H9 (cell line): ENCODE measurements around the gene CDK14. TPM values are rescaled to one million over a fixed set of nuclear protein-coding genes. Genes with fewer than 3 reads are reported as not detected.

Experiments
- DNase-seq: peaks from one replicate; pipeline ENCODE4 v3.0.0-alpha.2; 2017
- H2AFZ ChIP-seq: one replicate; pipeline ENCODE4 v1.6.1; 2013; ENCODE audit warnings: mild to moderate bottlenecking, low read length, control low read depth, moderate library complexity
- H2AK5ac ChIP-seq: 2 replicates; pipeline ENCODE4 v1.6.1; 2013; ENCODE audit warnings: low read length, control low read depth, mixed read lengths; ENCODE audit not compliant: insufficient read length
- H2BK120ac ChIP-seq: one replicate; pipeline ENCODE4 v1.6.1; 2013; ENCODE audit warnings: low read depth, mild to moderate bottlenecking, low read length, control low read depth, inconsistent platforms; ENCODE audit not compliant: poor library complexity, severe bottlenecking
- H2BK12ac ChIP-seq: 2 replicates; pipeline ENCODE4 v1.6.1; 2013; ENCODE audit warnings: low read length, control low read depth, mixed read lengths, low read depth; ENCODE audit not compliant: insufficient read length
- H2BK15ac ChIP-seq: 2 replicates; pipeline ENCODE4 v1.6.1; 2013; ENCODE audit warnings: low read depth, low read length, control low read depth
- H2BK20ac ChIP-seq: one replicate; pipeline ENCODE4 v1.6.1; 2013; ENCODE audit warnings: low read depth, mild to moderate bottlenecking, low read length, control low read depth, inconsistent platforms; ENCODE audit not compliant: poor library complexity, severe bottlenecking
- H2BK5ac ChIP-seq: 2 replicates; pipeline ENCODE4 v1.6.1; 2013; ENCODE audit warnings: low read length, control low read depth, mixed read lengths; ENCODE audit not compliant: insufficient read length
- H3K14ac ChIP-seq: 2 replicates; pipeline ENCODE4 v1.6.1; 2013; ENCODE audit warnings: low read length, control low read depth; ENCODE audit not compliant: insufficient read depth
- H3K18ac ChIP-seq: 2 replicates; pipeline ENCODE4 v1.6.1; 2013; ENCODE audit warnings: low read depth, mild to moderate bottlenecking, mixed read lengths, low read length, control low read depth; ENCODE audit not compliant: insufficient read length
- H3K23ac ChIP-seq: 2 replicates; pipeline ENCODE4 v1.6.1; 2013; ENCODE audit warnings: low read length, control low read depth, mixed read lengths, low read depth; ENCODE audit not compliant: insufficient read length
- H3K23me2 ChIP-seq: 2 replicates; pipeline ENCODE4 v1.6.1; 2013; ENCODE audit warnings: low read depth, mild to moderate bottlenecking, mixed read lengths, low read length, control low read depth; ENCODE audit not compliant: insufficient read length, poor library complexity, severe bottlenecking
- H3K27ac ChIP-seq: 2 replicates; pipeline ENCODE4 v1.5.1; 2013; ENCODE audit warnings: low read length, control low read depth, mixed read lengths, low read depth; ENCODE audit not compliant: insufficient read length
- H3K27me3 ChIP-seq: 2 replicates; pipeline ENCODE4 v1.6.1; 2013; ENCODE audit warnings: low read length, control low read depth, inconsistent platforms; ENCODE audit not compliant: insufficient read depth
- H3K4ac ChIP-seq: 2 replicates; pipeline ENCODE4 v1.6.1; 2013; ENCODE audit warnings: low read depth, mild to moderate bottlenecking, control low read depth, inconsistent platforms, low read length, moderate library complexity
- H3K4me1 ChIP-seq: 2 replicates; pipeline ENCODE4 v1.6.1; 2013; ENCODE audit warnings: low read length, control low read depth, inconsistent platforms; ENCODE audit not compliant: insufficient read depth
- H3K4me2 ChIP-seq: 2 replicates; pipeline ENCODE4 v1.6.1; 2013; ENCODE audit warnings: low read length, control low read depth, mixed read lengths; ENCODE audit not compliant: insufficient read length, insufficient read depth
- H3K56ac ChIP-seq: 2 replicates; pipeline ENCODE4 v1.6.1; 2013; ENCODE audit warnings: low read depth, mild to moderate bottlenecking, mixed read lengths, low read length, control low read depth; ENCODE audit not compliant: insufficient read length
- H3K79me1 ChIP-seq: 2 replicates; pipeline ENCODE4 v1.6.1; 2013; ENCODE audit warnings: low read depth, mild to moderate bottlenecking, moderate library complexity, low read length, control low read depth, inconsistent platforms; ENCODE audit not compliant: insufficient read depth, poor library complexity, severe bottlenecking
- H3K79me2 ChIP-seq: 2 replicates; pipeline ENCODE4 v1.6.1; 2013; ENCODE audit warnings: low read length, control low read depth, inconsistent platforms; ENCODE audit not compliant: insufficient read depth
- H3K9ac ChIP-seq: 2 replicates; pipeline ENCODE4 v1.6.1; 2013; ENCODE audit warnings: low read length, control low read depth, mixed read lengths; ENCODE audit not compliant: insufficient read length; ENCODE audit errors: extremely low read depth
- H3K9me3 ChIP-seq: one replicate; pipeline ENCODE4 v1.6.1; 2013; ENCODE audit warnings: low read depth, low read length, inconsistent platforms; ENCODE audit not compliant: control insufficient read depth
- H3T11ph ChIP-seq: one replicate; pipeline ENCODE4 v1.6.1; 2013; ENCODE audit warnings: mild to moderate bottlenecking, low read length, control low read depth, inconsistent platforms
- H4K20me1 ChIP-seq: one replicate; pipeline ENCODE4 v1.6.1; 2013; ENCODE audit not compliant: control insufficient read depth, insufficient read length, insufficient read depth
- H4K5ac ChIP-seq: 2 replicates; pipeline ENCODE4 v1.6.1; 2013; ENCODE audit warnings: low read depth, mild to moderate bottlenecking, mixed read lengths, low read length, control low read depth; ENCODE audit not compliant: insufficient read length
- H4K8ac ChIP-seq: replicated peaks from 2 replicates; pipeline ENCODE4 v1.6.1; 2013; ENCODE audit warnings: low read length, control low read depth, mixed read lengths, low read depth; ENCODE audit not compliant: insufficient read length
- H4K91ac ChIP-seq: 2 replicates; pipeline ENCODE4 v1.6.1; 2013; ENCODE audit warnings: low read depth, mild to moderate bottlenecking, moderate library complexity, mixed read lengths, low read length, control low read depth; ENCODE audit not compliant: insufficient read length
- H3K27ac Mint-ChIP-seq, 3 experiments: 2 replicates in 2 of 3; 3 replicates in 1 of 3; pipeline ENCODE4 v1.8.0; 2020 to 2021; ENCODE audit warnings: mixed read lengths in 3 of 3, mild to moderate bottlenecking in 1 of 3, moderate library complexity in 1 of 3
- H3K27me3 Mint-ChIP-seq: 2 replicates; pipeline ENCODE4 v1.8.0; 2021; ENCODE audit warnings: low read depth, mild to moderate bottlenecking, moderate library complexity, mixed read lengths
- H3K36me3 Mint-ChIP-seq, 3 experiments: 2 replicates in 2 of 3; 3 replicates in 1 of 3; pipeline ENCODE4 v1.8.0; 2020 to 2021; ENCODE audit warnings: low read depth in 3 of 3, mixed read lengths in 3 of 3; ENCODE audit not compliant: insufficient read depth in 1 of 3
- H3K4me1 Mint-ChIP-seq, 2 experiments: 2 replicates each; pipeline ENCODE4 v1.8.0; 2020; ENCODE audit warnings: mixed read lengths in 2 of 2
- H3K4me3 Mint-ChIP-seq, 2 experiments: 2 replicates in 1 of 2; 3 replicates in 1 of 2; pipeline ENCODE4 v1.8.0; 2020 to 2021; ENCODE audit warnings: mild to moderate bottlenecking in 2 of 2, mixed read lengths in 2 of 2, moderate library complexity in 1 of 2
- H3K9me3 Mint-ChIP-seq, 2 experiments: 2 replicates in 1 of 2; 3 replicates in 1 of 2; pipeline ENCODE4 v1.8.0; 2020; ENCODE audit warnings: mild to moderate bottlenecking in 2 of 2, mixed read lengths in 2 of 2, moderate library complexity in 1 of 2
- WGBS: extraction: QIAGEN DNeasy Blood & Tissue Kit; methylation state at CpG from one replicate; pipeline ENCODE4 v1.1.7; 2013; ENCODE audit warnings: missing lambda C conversion rate, low lambda C conversion rate, mixed read lengths; ENCODE audit not compliant: insufficient read length; ENCODE audit errors: extremely low coverage; 5-methylcytosine and 5-hydroxymethylcytosine counted together
- total RNA-seq: library from RNA; stranded (reverse); gene quantifications from 2 replicates; pipeline ENCODE4 v1.2.1, GENCODE V29; 2021
- TF ChIP-seq, protein P1 (sequence below): fragments of 200-600 bp; sonication (generic); conservative IDR thresholded peaks from 3 replicates; pipeline ENCODE4 v1.8.0; 2021; ENCODE audit warnings: antibody characterized with exemption, mild to moderate bottlenecking

CDK14 gene
- total RNA-seq, 1 experiment from 2014 or later, result 23.9 TPM

DNA sequence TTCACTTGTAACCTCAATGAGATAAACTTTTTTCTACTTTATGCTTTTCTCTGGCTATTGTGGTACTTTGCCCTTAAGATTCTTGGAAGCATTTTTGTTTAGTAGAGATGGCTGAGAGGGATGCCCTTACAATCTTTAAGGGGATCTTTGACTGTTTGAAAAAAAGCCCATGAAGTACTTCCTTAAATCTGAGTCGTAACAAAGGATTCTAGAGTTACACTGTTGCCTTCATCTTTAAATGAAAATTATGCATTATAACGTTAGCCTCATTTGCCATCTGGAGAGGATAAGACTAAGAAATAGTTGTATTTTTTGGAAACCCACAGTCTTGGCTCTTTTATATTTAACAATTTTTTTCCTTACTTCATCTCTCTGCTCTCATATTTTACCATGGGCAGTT lies 630.3 kb downstream of the CDK14 start:
- no peak overlapping the region for H3K27ac Mint-ChIP-seq
- no peak overlapping the region for H3K56ac ChIP-seq
- H4K91ac ChIP-seq, result no peak overlapping the region
- H2BK120ac ChIP-seq, result no peak overlapping the region
- no peaks in the 10 kb centered on the region for H3K27me3 ChIP-seq
- H3K4me2 ChIP-seq, result no peak overlapping the region
- H3K9me3 Mint-ChIP-seq, result peaks cover 6 to 8% of the 10 kb centered on the region in 2 experiments; a peak in 2 of 5 replicates
- no peaks in the 10 kb centered on the region for H3K4me1 ChIP-seq
- peaks cover 4% of the 10 kb centered on the region; the same call in 1 of the 2 replicates for H3K27me3 Mint-ChIP-seq
- no CpG with 5 or more reads among the region's 2 CpGs for WGBS
- no peaks in the 10 kb centered on the region for H3K79me1 ChIP-seq
- H2BK5ac ChIP-seq, result no peak overlapping the region
- TF ChIP-seq, protein P1, sequence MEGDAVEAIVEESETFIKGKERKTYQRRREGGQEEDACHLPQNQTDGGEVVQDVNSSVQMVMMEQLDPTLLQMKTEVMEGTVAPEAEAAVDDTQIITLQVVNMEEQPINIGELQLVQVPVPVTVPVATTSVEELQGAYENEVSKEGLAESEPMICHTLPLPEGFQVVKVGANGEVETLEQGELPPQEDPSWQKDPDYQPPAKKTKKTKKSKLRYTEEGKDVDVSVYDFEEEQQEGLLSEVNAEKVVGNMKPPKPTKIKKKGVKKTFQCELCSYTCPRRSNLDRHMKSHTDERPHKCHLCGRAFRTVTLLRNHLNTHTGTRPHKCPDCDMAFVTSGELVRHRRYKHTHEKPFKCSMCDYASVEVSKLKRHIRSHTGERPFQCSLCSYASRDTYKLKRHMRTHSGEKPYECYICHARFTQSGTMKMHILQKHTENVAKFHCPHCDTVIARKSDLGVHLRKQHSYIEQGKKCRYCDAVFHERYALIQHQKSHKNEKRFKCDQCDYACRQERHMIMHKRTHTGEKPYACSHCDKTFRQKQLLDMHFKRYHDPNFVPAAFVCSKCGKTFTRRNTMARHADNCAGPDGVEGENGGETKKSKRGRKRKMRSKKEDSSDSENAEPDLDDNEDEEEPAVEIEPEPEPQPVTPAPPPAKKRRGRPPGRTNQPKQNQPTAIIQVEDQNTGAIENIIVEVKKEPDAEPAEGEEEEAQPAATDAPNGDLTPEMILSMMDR, result no peak
- H3K14ac ChIP-seq, result no peak overlapping the region
- no peak overlapping the region for H2BK20ac ChIP-seq
- no peak overlapping the region for H2BK12ac ChIP-seq
- no peak overlapping the region for H3K9ac ChIP-seq
- H3K4me1 Mint-ChIP-seq, result peaks cover 6 to 12% of the 10 kb centered on the region in 2 experiments
- no peaks in the 10 kb centered on the region for H4K20me1 ChIP-seq
- no peak overlapping the region for H3T11ph ChIP-seq
- DNase-seq, result no peak
- no peak overlapping the region for H4K5ac ChIP-seq
- no peak overlapping the region for H2BK15ac ChIP-seq
- H3K79me2 ChIP-seq, result no peaks in the 10 kb centered on the region
- H4K8ac ChIP-seq, result no peak overlapping the region
- peaks cover 0 to 4% (median 0%) of the 10 kb centered on the region in 3 experiments; a peak in 2 of 7 replicates for H3K36me3 Mint-ChIP-seq
- no peak overlapping the region for H3K27ac ChIP-seq
- no peak overlapping the region for H3K4me3 Mint-ChIP-seq
- no peaks in the 10 kb centered on the region for H3K23me2 ChIP-seq
- no peak overlapping the region for H3K23ac ChIP-seq
- H3K4ac ChIP-seq, result no peak overlapping the region
- no peak overlapping the region for H2AFZ ChIP-seq
- H3K9me3 ChIP-seq, result no peaks in the 10 kb centered on the region
- H2AK5ac ChIP-seq, result no peak overlapping the region
- no peak overlapping the region for H3K18ac ChIP-seq
